K562 (cell line): ENCODE measurements around the gene DDOST. TPM values are rescaled to one million over a fixed set of nuclear protein-coding genes. Genes with fewer than 3 reads are reported as not detected.

Experiments
- BRD9 ChIP-seq: fragments of 450-650 bp; IDR thresholded peaks from 2 replicates; pipeline ENCODE4 v1.6.1; 2018; ENCODE audit warnings: low read depth; ENCODE audit not compliant: partially characterized antibody
- COPS2 ChIP-seq: fragments of 450-650 bp; conservative IDR thresholded peaks from 2 replicates; pipeline ENCODE4 v1.6.1; 2016; ENCODE audit warnings: mild to moderate bottlenecking, moderate library complexity
- CREM ChIP-seq: IDR thresholded peaks from 2 replicates; pipeline ENCODE4 v1.6.1; 2014; ENCODE audit warnings: antibody characterized with exemption, low read depth
- FOSL1 ChIP-seq: fragments of 200-800 bp; sonication (Bioruptor generic); conservative IDR thresholded peaks from 2 replicates; pipeline ENCODE4 v1.6.1; 2016; ENCODE audit warnings: missing genetic modification characterization, missing compliant biosample characterization
- HOXB6 ChIP-seq: fragments of 250-450 bp; sonication (Bioruptor Pico); IDR thresholded peaks from 2 replicates; pipeline ENCODE4 v1.5.1; 2022; ENCODE audit warnings: mild to moderate bottlenecking, borderline replicate concordance
- LCOR ChIP-seq: sonication (generic); formaldehyde crosslinking; IDR thresholded peaks from 2 replicates; pipeline ENCODE4 v1.8.0; 2022; ENCODE audit warnings: mild to moderate bottlenecking, missing genetic modification reagents
- MEF2A ChIP-seq: IDR thresholded peaks from 2 replicates; pipeline ENCODE4 v1.6.1; 2011; ENCODE audit warnings: low read depth, mild to moderate bottlenecking, low read length, moderate library complexity; ENCODE audit not compliant: control insufficient read depth
- MYNN ChIP-seq, 2 experiments: sonication (generic); formaldehyde crosslinking in 1 of 2; IDR thresholded peaks; 2 replicates each; pipeline versions ENCODE4 v1.5.0 to v1.6.1; 2016 to 2020; ENCODE audit warnings: antibody characterized with exemption in 1 of 2, missing genetic modification reagents in 1 of 2
- NONO ChIP-seq, 2 experiments: fragments of 200-400 bp in 1 of 2; fragments of 450-650 bp in 1 of 2; formaldehyde crosslinking in 1 of 2; IDR thresholded peaks; 2 replicates each; pipeline ENCODE4 v1.6.1; 2017; ENCODE audit warnings: low read depth in 2 of 2, mild to moderate bottlenecking in 2 of 2, moderate library complexity in 2 of 2, low read length in 1 of 2
- NR1H2 ChIP-seq: sonication (generic); formaldehyde crosslinking; IDR thresholded peaks from 2 replicates; pipeline ENCODE4 v1.4.0; 2020; ENCODE audit warnings: mild to moderate bottlenecking, missing genetic modification reagents
- NRF1 ChIP-seq, 2 experiments: fragments of 450-650 bp; IDR thresholded peaks in 1 of 2; conservative IDR thresholded peaks in 1 of 2; 2 replicates each; pipeline ENCODE4 v1.6.1; 2014; ENCODE audit warnings: mild to moderate bottlenecking in 2 of 2
- RBFOX2 ChIP-seq: fragments of 200-400 bp; formaldehyde crosslinking; IDR thresholded peaks from 2 replicates; pipeline ENCODE4 v1.6.1; 2017; ENCODE audit warnings: low read depth, mild to moderate bottlenecking, low read length, moderate library complexity
- RHOXF2B ChIP-seq: fragments of 250-450 bp; sonication (Bioruptor Pico); conservative IDR thresholded peaks from 2 replicates; pipeline ENCODE4 v1.5.1; 2021
- SAFB2 ChIP-seq: fragments of 200-400 bp; formaldehyde crosslinking; IDR thresholded peaks from 2 replicates; pipeline ENCODE4 v1.6.1; 2018; ENCODE audit warnings: borderline replicate concordance, low read length, low read depth, moderate library complexity; ENCODE audit not compliant: severe bottlenecking
- STAT5B ChIP-seq: fragments of 250-450 bp; sonication (Bioruptor Pico); IDR thresholded peaks from 2 replicates; pipeline ENCODE4 v1.8.0; 2021; ENCODE audit warnings: mild to moderate bottlenecking, inconsistent platforms
- TOE1 ChIP-seq, 2 experiments: fragments of 450-650 bp in 1 of 2; sonication (generic) in 1 of 2; formaldehyde crosslinking in 1 of 2; IDR thresholded peaks; 2 replicates each; pipeline versions ENCODE4 v1.7.1 to v1.8.0; 2016 to 2022; ENCODE audit warnings: borderline replicate concordance in 2 of 2, mild to moderate bottlenecking in 2 of 2, antibody characterized with exemption in 1 of 2, inconsistent platforms in 1 of 2, low read depth in 1 of 2, missing genetic modification reagents in 1 of 2, moderate library complexity in 1 of 2
- ZNF134 ChIP-seq: fragments of 250-450 bp; sonication (Bioruptor Pico); conservative IDR thresholded peaks from 2 replicates; pipeline ENCODE4 v1.4.0; 2020
- ZNF232 ChIP-seq: sonication (generic); formaldehyde crosslinking; IDR thresholded peaks from 2 replicates; pipeline ENCODE4 v1.8.0; 2022; ENCODE audit warnings: mild to moderate bottlenecking, missing genetic modification reagents
- ZNF431 ChIP-seq: sonication (generic); formaldehyde crosslinking; IDR thresholded peaks from 2 replicates; pipeline ENCODE4 v1.8.0; 2022; ENCODE audit warnings: mild to moderate bottlenecking, missing genetic modification reagents
- polyA plus RNA-seq, 8 experiments: library from polyadenylated mRNA; depleted of rRNA in 4 of 8; stranded (reverse) in 5 of 8; unstranded in 3 of 8; fragments of >200 nt; fragmentation: Nextera tagmentation in 2 of 8; fragmentation: Illumina TruSeq in 1 of 8; extraction: Ambion mirVana in 2 of 8; extraction: Trizol in 1 of 8; gene quantifications; 2 replicates each; pipeline versions ENCODE4 v1.2.1 to v1.2.3, GENCODE V29; 2011 to 2014; ENCODE audit warnings: inconsistent platforms in 1 of 8, missing spikeins in 1 of 8
- total RNA-seq, 7 experiments: library from RNA; depleted of rRNA in 6 of 7; stranded (reverse); fragments of >200 nt in 6 of 7; fragmentation: Illumina TruSeq in 2 of 7; extraction: Trizol in 2 of 7; gene quantifications; 2 replicates each; pipeline versions ENCODE4 v1.2.1 to v1.2.3, GENCODE V29; 2011 to 2021; ENCODE audit warnings: low replicate concordance in 1 of 7
- TF ChIP-seq, protein P1 (sequence below): sonication (generic); formaldehyde crosslinking; IDR thresholded peaks from 2 replicates; pipeline ENCODE4 v1.5.0; 2020; ENCODE audit warnings: missing genetic modification reagents

Gene DDOST
- total and polyA plus RNA-seq, 9 of the 15 experiments (the other 6 are each of a cell fraction or from before 2014, with no cell fraction given) = 173 to 306 (median 222) TPM

DNA sequence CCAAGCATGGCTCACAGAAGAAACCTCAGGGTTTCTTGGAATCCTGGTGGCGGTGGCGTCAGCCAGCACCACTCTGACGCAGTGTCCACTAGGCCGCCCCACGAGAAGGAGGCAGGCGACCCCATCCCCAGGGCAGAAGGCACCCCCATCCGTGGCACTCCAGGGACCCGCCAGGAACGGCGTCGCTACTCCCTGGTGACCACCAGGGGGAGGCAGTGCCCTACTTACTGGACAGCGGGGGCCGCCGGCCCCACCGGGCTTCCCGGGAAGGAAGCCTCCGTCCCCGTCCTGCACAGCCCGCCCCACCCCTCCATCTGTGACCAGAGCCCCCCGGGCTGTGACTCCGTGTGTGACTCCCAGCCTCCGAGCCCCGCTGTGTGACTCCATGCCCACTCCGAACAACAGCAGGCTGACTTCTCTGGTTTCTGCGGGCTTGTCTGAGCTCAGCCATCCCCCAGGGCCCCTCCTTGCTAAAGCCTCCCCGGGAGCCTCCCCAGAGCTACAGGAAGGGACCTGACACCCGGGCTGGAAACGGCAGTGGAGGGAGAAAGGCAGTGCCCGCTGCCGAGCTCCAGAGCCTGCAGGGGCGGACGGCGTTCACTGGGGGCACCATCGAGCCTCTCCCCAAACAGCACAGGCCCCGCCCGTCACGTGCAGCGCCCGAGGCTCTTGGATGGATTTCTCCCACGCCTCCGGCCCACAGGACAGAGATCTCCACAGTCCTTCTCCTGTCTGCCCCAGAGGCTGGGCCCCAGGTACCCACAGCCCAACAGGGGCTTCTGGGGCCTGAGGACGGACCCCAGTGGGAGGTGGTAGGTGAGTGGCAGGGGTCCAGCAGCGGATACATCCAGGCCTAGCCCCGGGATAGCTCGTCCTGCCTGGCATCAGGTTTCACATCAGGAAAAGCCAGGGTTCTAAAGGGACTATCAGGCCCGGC, 35.5 kb upstream of the DDOST start (continued):
- 0 out of 2 replicates have a peak, but pooled peaks have one; percentile 25 for TF ChIP-seq ZNF232 (CRISPR knock-in tag)
- peak; percentile 85 for TF ChIP-seq TOE1 (IDR thresholded peaks at IDR 0.05; ENCODE audit: borderline replicate concordance)
- TF ChIP-seq TOE1 (CRISPR knock-in tag; IDR thresholded peaks at IDR 0.05; ENCODE audit: borderline replicate concordance, low read depth) = no peak
- no peak for TF ChIP-seq ZNF134
- TF ChIP-seq HOXB6 (CRISPR knock-in tag) = no peak
- 0 out of 4 replicates have a peak, but pooled peaks of 1 of the 2 experiments have one; percentile 30 for TF ChIP-seq NONO (IDR thresholded peaks at IDR 0.05; ENCODE audit: low read depth in 2 of 2, low read length in 1 of 2)
- TF ChIP-seq NR1H2 (CRISPR knock-in tag) = no peak
- TF ChIP-seq RBFOX2 = peak; percentile 47; the same call in 1 of the 2 replicates
- TF ChIP-seq SAFB2 = no peak
- peak; percentile 56 for TF ChIP-seq BRD9
- no peak for TF ChIP-seq ZNF431 (CRISPR knock-in tag)
- TF ChIP-seq FOSL1 (tag) = 0 out of 2 replicates have a peak, but pooled peaks have one; percentile 26
- 0 out of 2 replicates have a peak, but pooled peaks have one; percentile 35 for TF ChIP-seq MYNN (IDR thresholded peaks at IDR 0.05)
- no peak for TF ChIP-seq MYNN (CRISPR knock-in tag; IDR thresholded peaks at IDR 0.05)
- TF ChIP-seq STAT5B = no peak
- no peak for TF ChIP-seq RHOXF2B (CRISPR knock-in tag)
- TF ChIP-seq LCOR (CRISPR knock-in tag) = peak; percentile 94
- TF ChIP-seq CREM = peak; percentile 67
- no peak for TF ChIP-seq MEF2A
- peak in 1 of 2 experiments; percentile 28; a peak in 2 of 4 replicates for TF ChIP-seq NRF1 (conservative IDR thresholded peaks at IDR 0.05 in 1 of 2, IDR thresholded peaks at IDR 0.05 in 1 of 2)
- TF ChIP-seq COPS2 = no peak
- TF ChIP-seq, protein P1, sequence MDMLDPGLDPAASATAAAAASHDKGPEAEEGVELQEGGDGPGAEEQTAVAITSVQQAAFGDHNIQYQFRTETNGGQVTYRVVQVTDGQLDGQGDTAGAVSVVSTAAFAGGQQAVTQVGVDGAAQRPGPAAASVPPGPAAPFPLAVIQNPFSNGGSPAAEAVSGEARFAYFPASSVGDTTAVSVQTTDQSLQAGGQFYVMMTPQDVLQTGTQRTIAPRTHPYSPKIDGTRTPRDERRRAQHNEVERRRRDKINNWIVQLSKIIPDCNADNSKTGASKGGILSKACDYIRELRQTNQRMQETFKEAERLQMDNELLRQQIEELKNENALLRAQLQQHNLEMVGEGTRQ (CRISPR knock-in tag) = peak; percentile 96
